ENCODE measurements around the gene MBNL2. TPM values are rescaled to one million over a fixed set of nuclear protein-coding genes. Genes with fewer than 3 reads are reported as not detected.

Gene MBNL2, protein sequence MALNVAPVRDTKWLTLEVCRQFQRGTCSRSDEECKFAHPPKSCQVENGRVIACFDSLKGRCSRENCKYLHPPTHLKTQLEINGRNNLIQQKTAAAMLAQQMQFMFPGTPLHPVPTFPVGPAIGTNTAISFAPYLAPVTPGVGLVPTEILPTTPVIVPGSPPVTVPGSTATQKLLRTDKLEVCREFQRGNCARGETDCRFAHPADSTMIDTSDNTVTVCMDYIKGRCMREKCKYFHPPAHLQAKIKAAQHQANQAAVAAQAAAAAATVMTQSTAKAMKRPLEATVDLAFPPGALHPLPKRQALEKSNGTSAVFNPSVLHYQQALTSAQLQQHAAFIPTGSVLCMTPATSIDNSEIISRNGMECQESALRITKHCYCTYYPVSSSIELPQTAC
- 53.8 and 76.2 TPM in 2 replicates for total RNA-seq

DNA sequence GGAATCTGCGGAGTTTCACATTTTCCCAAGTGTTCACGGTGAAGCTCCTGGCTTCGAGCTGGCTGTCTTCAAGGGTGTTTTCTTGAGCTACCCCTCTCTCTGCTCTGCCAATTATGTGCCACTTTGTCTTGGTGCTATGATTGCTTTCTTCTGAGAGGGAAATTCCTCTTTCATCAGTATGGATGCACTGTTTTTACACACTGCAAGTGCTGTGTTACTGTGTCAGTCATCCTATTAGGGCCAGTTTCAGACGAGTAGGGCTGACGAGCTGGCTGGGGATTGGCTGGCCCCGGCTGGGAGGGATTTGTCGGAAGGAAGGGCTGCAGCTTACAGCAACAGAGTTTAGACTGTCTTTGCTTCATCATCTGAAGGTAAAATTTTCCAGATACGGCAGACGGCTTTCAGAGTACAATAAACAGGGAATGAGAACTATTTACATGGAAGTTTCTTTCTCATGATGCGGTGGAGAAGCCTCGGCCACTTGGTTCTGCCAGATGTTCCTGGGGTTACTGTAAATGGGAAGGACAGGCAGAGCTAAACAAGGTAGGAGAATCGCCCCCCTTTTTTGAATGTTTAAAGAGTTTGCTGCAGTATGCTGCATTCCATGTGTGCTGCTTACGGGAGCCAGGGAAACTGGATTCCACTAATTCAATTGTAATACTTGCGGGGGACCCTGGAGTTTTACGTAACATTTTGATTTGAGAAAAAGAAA is at the start of gene MBNL2:
Gene MBNL2, plus strand, starts transcription at position 345 of the 712 bp plus-strand sequence. CDS start 53,903 bp downstream, outside the sequence.

GRCh38 chr13:97433727-97434396 is 211.7 kb downstream of the MBNL2 start, which contains the start of gene RAP2A:
TSS of gene RAP2A (plus strand) at chr13:97434169. CDS start at chr13:97434471, 302 bp downstream.

Other genes starting within 250 kb of the MBNL2 start
- not detected in 2 replicates for gene OXGR1, start 227.9 kb upstream of the MBNL2 start, total RNA-seq
- 40.4 and 47.0 TPM in 2 replicates for gene RAP2A, start 211.8 kb downstream of the MBNL2 start, total RNA-seq

Measured in uterine smooth muscle cell (primary cell).